ENCODE results near the gene SLC38A3. TPM values are rescaled to one million over a fixed set of nuclear protein-coding genes. Genes with fewer than 3 reads are reported as not detected.

The SLC38A3 gene
- total RNA-seq, 1 experiment from 2014 or later = 16.8 TPM

DNA sequence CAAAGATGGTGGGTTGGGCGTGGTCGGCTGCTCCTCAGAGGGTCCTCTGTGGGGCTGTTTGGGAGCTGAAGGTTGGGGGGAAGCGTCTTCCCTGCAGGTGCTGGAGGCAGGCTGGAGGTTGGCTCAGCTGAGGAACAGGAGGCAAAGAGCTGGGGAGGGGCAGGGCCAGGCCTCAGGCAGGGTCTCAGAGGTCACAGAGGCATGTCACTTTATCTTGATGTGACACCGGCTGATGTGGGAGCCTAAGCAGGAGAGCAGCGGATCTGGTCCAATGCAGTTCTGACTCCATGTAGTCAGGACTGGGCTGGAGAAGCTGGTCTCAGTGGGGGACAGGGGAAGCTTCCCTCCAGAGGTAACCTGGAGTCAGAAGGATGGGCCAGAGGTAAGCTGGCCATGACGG, 21.3 kb upstream of the SLC38A3 start:
- Mint-ChIP-seq H3K4me3 (ENCODE audit: unreplicated experiment) (peak overlapping the region; percentile 6), H3K36me3 (ENCODE audit: insufficient read depth, unreplicated experiment) (peaks cover 26% of the 10 kb centered on the region), H3K4me1 (ENCODE audit: low read depth, unreplicated experiment) (peaks cover 34% of the 10 kb centered on the region), H3K27ac (ENCODE audit: unreplicated experiment) (peak overlapping the region; percentile 42), H3K9me3 (ENCODE audit: unreplicated experiment) (no peaks in the 10 kb centered on the region), H3K27me3 (ENCODE audit: insufficient read depth, unreplicated experiment) (no peaks in the 10 kb centered on the region)
- TF ChIP-seq, protein P1, sequence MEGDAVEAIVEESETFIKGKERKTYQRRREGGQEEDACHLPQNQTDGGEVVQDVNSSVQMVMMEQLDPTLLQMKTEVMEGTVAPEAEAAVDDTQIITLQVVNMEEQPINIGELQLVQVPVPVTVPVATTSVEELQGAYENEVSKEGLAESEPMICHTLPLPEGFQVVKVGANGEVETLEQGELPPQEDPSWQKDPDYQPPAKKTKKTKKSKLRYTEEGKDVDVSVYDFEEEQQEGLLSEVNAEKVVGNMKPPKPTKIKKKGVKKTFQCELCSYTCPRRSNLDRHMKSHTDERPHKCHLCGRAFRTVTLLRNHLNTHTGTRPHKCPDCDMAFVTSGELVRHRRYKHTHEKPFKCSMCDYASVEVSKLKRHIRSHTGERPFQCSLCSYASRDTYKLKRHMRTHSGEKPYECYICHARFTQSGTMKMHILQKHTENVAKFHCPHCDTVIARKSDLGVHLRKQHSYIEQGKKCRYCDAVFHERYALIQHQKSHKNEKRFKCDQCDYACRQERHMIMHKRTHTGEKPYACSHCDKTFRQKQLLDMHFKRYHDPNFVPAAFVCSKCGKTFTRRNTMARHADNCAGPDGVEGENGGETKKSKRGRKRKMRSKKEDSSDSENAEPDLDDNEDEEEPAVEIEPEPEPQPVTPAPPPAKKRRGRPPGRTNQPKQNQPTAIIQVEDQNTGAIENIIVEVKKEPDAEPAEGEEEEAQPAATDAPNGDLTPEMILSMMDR (IDR thresholded peaks at IDR 0.05; ENCODE audit: insufficient read depth in 1 of 2, low read depth in 1 of 2, low read length in 1 of 2, severe bottlenecking in 1 of 2, unreplicated experiment in 1 of 2) = no peak
- ChIA-PET POLR2A (no interaction called here), CTCF (interaction anchor here (0.8 to 2.4 kb wide), 2 partner anchors 12 to 63 kb away, joined by 3 to 7 read pairs; no protein-coding TSS in a partner anchor)
- no TSS peak for BruUV-seq (replicated peaks)
- Histone ChIP-seq H3K36me3 (ENCODE audit: control insufficient read depth, insufficient read depth, low read length) (no peaks in the 10 kb centered on the region; the same call in 1 of the 2 replicates), H3K4me3 (ENCODE audit: low read depth, low read length) (no peak overlapping the region), H3K9me3 (no peaks in the 10 kb centered on the region), H3K4me1 (peaks cover 53% of the 10 kb centered on the region), H3K27me3 (replicated peaks; ENCODE audit: control insufficient read depth, insufficient read depth, low read length) (no peaks in the 10 kb centered on the region)
- DNase-seq = peak in 1 of 2 experiments; percentile 57
- intact Hi-C loops (cut with micrococcal nuclease; ENCODE audit: unreplicated experiment) = no loop called here

DNA sequence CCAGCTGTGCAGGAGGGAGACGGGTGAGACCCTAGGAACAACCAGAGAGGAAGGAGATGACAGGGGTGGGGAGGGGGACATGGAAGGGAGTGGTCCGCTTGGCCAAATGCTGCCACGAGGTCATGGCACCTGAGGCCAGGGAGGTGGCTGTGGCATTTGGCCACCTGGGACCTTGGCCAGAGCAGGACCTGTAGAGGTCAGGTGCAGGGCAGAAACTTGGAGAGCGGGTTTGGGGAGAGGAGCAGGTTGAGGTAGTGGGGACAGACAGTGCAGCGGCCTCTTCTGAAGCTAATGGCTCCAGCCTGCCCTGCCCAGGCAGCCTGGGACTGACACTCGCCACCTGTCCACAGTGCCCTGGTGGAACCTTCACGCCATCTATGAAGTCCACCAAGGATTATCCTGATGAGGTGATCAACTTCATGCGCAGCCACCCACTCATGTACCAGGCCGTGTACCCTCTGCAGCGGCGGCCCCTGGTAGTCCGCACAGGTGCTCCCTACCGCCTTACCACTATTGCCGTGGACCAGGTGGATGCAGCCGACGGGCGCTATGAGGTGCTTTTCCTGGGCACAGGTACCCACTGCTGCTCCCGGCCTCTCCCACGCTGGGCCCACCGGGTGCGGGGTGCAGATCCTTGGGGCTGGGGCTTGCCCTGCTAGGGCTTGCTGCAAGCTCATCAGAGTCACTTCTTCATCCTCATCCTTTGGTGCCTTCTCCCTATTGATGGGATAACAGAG, 20.7 kb upstream of the SLC38A3 start:
- Mint-ChIP-seq H3K4me1 (ENCODE audit: low read depth, unreplicated experiment) (peaks cover 33% of the 10 kb centered on the region), H3K27me3 (ENCODE audit: insufficient read depth, unreplicated experiment) (no peaks in the 10 kb centered on the region), H3K27ac (ENCODE audit: unreplicated experiment) (peak overlapping the region; percentile 42), H3K9me3 (ENCODE audit: unreplicated experiment) (no peaks in the 10 kb centered on the region), H3K4me3 (ENCODE audit: unreplicated experiment) (peak overlapping the region; percentile 6), H3K36me3 (ENCODE audit: insufficient read depth, unreplicated experiment) (peaks cover 26% of the 10 kb centered on the region)
- Histone ChIP-seq H3K4me3 (ENCODE audit: low read depth, low read length) (no peak overlapping the region), H3K27me3 (replicated peaks; ENCODE audit: control insufficient read depth, insufficient read depth, low read length) (no peaks in the 10 kb centered on the region), H3K9me3 (no peaks in the 10 kb centered on the region), H3K36me3 (ENCODE audit: control insufficient read depth, insufficient read depth, low read length) (no peaks in the 10 kb centered on the region; the same call in 1 of the 2 replicates), H3K4me1 (peaks cover 51% of the 10 kb centered on the region)
- ChIA-PET POLR2A (no interaction called here), CTCF (no interaction called here)
- TF ChIP-seq, protein P1 (IDR thresholded peaks at IDR 0.05; ENCODE audit: insufficient read depth in 1 of 2, low read depth in 1 of 2, low read length in 1 of 2, severe bottlenecking in 1 of 2, unreplicated experiment in 1 of 2) = no peak
- no TSS peak for BruUV-seq (replicated peaks)
- peak in 1 of 2 experiments; percentile 57 for DNase-seq
- intact Hi-C loops (cut with micrococcal nuclease; ENCODE audit: unreplicated experiment) = no loop called here

DNA sequence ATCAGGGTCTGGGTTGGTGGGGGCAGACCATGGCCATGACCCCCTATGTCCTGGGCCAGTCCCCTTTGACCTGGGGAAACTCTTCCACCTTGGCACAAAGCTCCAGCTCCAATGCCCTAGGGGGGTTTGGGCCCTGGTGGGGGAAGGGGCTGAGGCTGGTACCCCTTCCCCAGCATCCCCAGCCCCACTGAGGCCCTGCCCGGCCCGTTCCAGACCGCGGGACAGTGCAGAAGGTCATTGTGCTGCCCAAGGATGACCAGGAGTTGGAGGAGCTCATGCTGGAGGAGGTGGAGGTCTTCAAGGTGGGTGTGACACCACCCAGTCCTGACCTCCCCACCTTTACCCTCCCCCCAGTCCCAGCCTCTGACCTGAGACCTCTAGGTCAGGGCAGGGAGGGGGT, 19.8 kb upstream of the SLC38A3 start:
- TF ChIP-seq, protein P1 (IDR thresholded peaks at IDR 0.05; ENCODE audit: insufficient read depth in 1 of 2, low read depth in 1 of 2, low read length in 1 of 2, severe bottlenecking in 1 of 2, unreplicated experiment in 1 of 2) = no peak
- intact Hi-C loops (cut with micrococcal nuclease; ENCODE audit: unreplicated experiment) = no loop called here
- Histone ChIP-seq H3K4me1 (peaks cover 45% of the 10 kb centered on the region), H3K9me3 (no peaks in the 10 kb centered on the region), H3K36me3 (ENCODE audit: control insufficient read depth, insufficient read depth, low read length) (no peaks in the 10 kb centered on the region; the same call in 1 of the 2 replicates), H3K27me3 (replicated peaks; ENCODE audit: control insufficient read depth, insufficient read depth, low read length) (no peaks in the 10 kb centered on the region), H3K4me3 (ENCODE audit: low read depth, low read length) (no peak overlapping the region)
- no peaks in the 10 kb centered on the region for H3K27me3 Mint-ChIP-seq (ENCODE audit: insufficient read depth, unreplicated experiment)
- no peak for DNase-seq
- no peak overlapping the region for H3K27ac Mint-ChIP-seq (ENCODE audit: unreplicated experiment)
- H3K36me3 Mint-ChIP-seq (ENCODE audit: insufficient read depth, unreplicated experiment) = peaks cover 26% of the 10 kb centered on the region
- POLR2A ChIA-PET = no interaction called here
- no TSS peak for BruUV-seq (replicated peaks)
- peaks cover 24% of the 10 kb centered on the region for H3K4me1 Mint-ChIP-seq (ENCODE audit: low read depth, unreplicated experiment)
- H3K9me3 Mint-ChIP-seq (ENCODE audit: unreplicated experiment) = no peaks in the 10 kb centered on the region
- CTCF ChIA-PET = no interaction called here
- no peak overlapping the region for H3K4me3 Mint-ChIP-seq (ENCODE audit: unreplicated experiment)
